Uterus (tissue), 2 donors: Measurements from ENCODE around the gene AHNAK.

Experiments used
- POLR2A ChIP-seq, 2 donors: fragments of 450-650 bp; IDR thresholded peaks; one replicate each; pipeline ENCODE4 v1.6.1; 2016; ENCODE audit warnings: antibody characterized with exemption in 2 of 2, mild to moderate bottlenecking in 1 of 2, moderate library complexity in 1 of 2
- TF ChIP-seq, protein P1 (sequence below), 4 experiments: fragments of 200-600 bp in 2 of 4; fragments of 450-650 bp in 2 of 4; sonication (generic) in 2 of 4; IDR thresholded peaks; one replicate each; pipeline ENCODE4 v1.5.1; 2016 to 2019; ENCODE audit warnings: antibody characterized with exemption in 4 of 4, mild to moderate bottlenecking in 2 of 4, moderate library complexity in 1 of 4

- TF ChIP-seq, protein P1, sequence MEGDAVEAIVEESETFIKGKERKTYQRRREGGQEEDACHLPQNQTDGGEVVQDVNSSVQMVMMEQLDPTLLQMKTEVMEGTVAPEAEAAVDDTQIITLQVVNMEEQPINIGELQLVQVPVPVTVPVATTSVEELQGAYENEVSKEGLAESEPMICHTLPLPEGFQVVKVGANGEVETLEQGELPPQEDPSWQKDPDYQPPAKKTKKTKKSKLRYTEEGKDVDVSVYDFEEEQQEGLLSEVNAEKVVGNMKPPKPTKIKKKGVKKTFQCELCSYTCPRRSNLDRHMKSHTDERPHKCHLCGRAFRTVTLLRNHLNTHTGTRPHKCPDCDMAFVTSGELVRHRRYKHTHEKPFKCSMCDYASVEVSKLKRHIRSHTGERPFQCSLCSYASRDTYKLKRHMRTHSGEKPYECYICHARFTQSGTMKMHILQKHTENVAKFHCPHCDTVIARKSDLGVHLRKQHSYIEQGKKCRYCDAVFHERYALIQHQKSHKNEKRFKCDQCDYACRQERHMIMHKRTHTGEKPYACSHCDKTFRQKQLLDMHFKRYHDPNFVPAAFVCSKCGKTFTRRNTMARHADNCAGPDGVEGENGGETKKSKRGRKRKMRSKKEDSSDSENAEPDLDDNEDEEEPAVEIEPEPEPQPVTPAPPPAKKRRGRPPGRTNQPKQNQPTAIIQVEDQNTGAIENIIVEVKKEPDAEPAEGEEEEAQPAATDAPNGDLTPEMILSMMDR (IDR thresholded peaks at IDR 0.05): no peak
- TF ChIP-seq POLR2A (IDR thresholded peaks at IDR 0.05): no peak
These were observed 10.8 kb downstream of the AHNAK start for GRCh38 chr11:62535802-62536201.
